ENCODE measurements around the gene TRPM3.

TRPM3 gene

GRCh38 chr9:71121275-71122021, at the start of gene TRPM3:
TRPM3 (minus strand) TSS chr9:71121621; CDS start chr9:71121354, 267 bp downstream.
- no peak for DNase-seq

- no peak for DNase-seq
Observed at GRCh38 chr9:71168418-71168817, 47.0 kb upstream of the TRPM3 start.

GRCh38 chr9:71162126-71162525, 40.7 kb upstream of the TRPM3 start:
- no peak for DNase-seq

GRCh38 chr9:71157731-71158130, 36.3 kb upstream of the TRPM3 start:
- DNase-seq: no peak

GRCh38 chr9:71147368-71147767, 25.9 kb upstream of the TRPM3 start:
- DNase-seq: no peak

- DNase-seq: no peak
Observed at GRCh38 chr9:71146511-71146910, 25.1 kb upstream of the TRPM3 start.

GRCh38 chr9:71145179-71145578, 23.8 kb upstream of the TRPM3 start:
- DNase-seq: no peak

- no peak for DNase-seq
Observed at GRCh38 chr9:71144495-71144894, 23.1 kb upstream of the TRPM3 start.

- DNase-seq: no peak
Observed at GRCh38 chr9:71136696-71137095, 15.3 kb upstream of the TRPM3 start.

GRCh38 chr9:71131145-71131544, 9.7 kb upstream of the TRPM3 start:
- no peak for DNase-seq

- DNase-seq: no peak
Observed at GRCh38 chr9:71130521-71130920, 9.1 kb upstream of the TRPM3 start.

- DNase-seq: no peak
Observed at GRCh38 chr9:71128796-71129195, 7.4 kb upstream of the TRPM3 start.

GRCh38 chr9:71127301-71127700, 5.9 kb upstream of the TRPM3 start:
- DNase-seq: no peak

- no peak for DNase-seq
Observed at GRCh38 chr9:71122421-71122820, 1.0 kb upstream of the TRPM3 start.

GRCh38 chr9:71122022-71122275, 528 bp upstream of the TRPM3 start:
- no peak for DNase-seq

GRCh38 chr9:71120501-71121247, 747 bp downstream of the TRPM3 start:
- DNase-seq: no peak

GRCh38 chr9:71119746-71120145, 1.7 kb downstream of the TRPM3 start:
- no peak for DNase-seq

- DNase-seq: no peak
Observed at GRCh38 chr9:71118324-71118723, 3.1 kb downstream of the TRPM3 start.

- no peak for DNase-seq
Observed at GRCh38 chr9:71115448-71115975, 5.9 kb downstream of the TRPM3 start.

- DNase-seq: no peak
Observed at GRCh38 chr9:71112866-71113265, 8.6 kb downstream of the TRPM3 start.

- no peak for DNase-seq
Observed at GRCh38 chr9:71108937-71109336, 12.5 kb downstream of the TRPM3 start.

- DNase-seq: no peak
Observed at GRCh38 chr9:71106992-71107391, 14.4 kb downstream of the TRPM3 start.

GRCh38 chr9:71105192-71105591, 16.2 kb downstream of the TRPM3 start:
- no peak for DNase-seq

GRCh38 chr9:71098801-71099200, 22.6 kb downstream of the TRPM3 start:
- DNase-seq: no peak

- no peak for DNase-seq
Observed at GRCh38 chr9:71097671-71098070, 23.8 kb downstream of the TRPM3 start.

Measured in NCI-H1694 treated with DMSO at 0.1 percent for 48 hours (cell line).